ENCODE results near the gene CDH22. TPM values are rescaled to one million over a fixed set of nuclear protein-coding genes. Genes with fewer than 3 reads are reported as not detected.

Gene CDH22
- total and polyA plus RNA-seq, 2 donors (not counting 1 experiment from before 2014, with no cell fraction given): not detected

- ChIA-PET CTCF (no interaction called here), POLR2A (no interaction called here)
- Histone ChIP-seq H3K9me3 (ENCODE audit: control extremely low read depth in 1 of 3, control insufficient read depth in 2 of 3, insufficient read depth in 1 of 3, low read length in 2 of 3) (no peaks in the 10 kb centered on the region), H3K4me1 (ENCODE audit: control insufficient read depth in 2 of 2, insufficient read depth in 2 of 2, low read length in 2 of 2) (no peaks in the 10 kb centered on the region), H3K9ac (ENCODE audit: low read length) (no peak overlapping the region), H3K4me3 (ENCODE audit: control extremely low read depth in 1 of 5, extremely low read depth in 1 of 5, insufficient read depth in 1 of 5, low read depth in 2 of 5, low read length in 4 of 5) (no peak overlapping the region), H4K20me1 (ENCODE audit: control insufficient read depth, insufficient read depth, low read length, poor library complexity, severe bottlenecking) (no peaks in the 10 kb centered on the region), H3K27ac (ENCODE audit: low read length in 2 of 2) (no peak overlapping the region), H2AFZ (ENCODE audit: insufficient read depth, low read depth, low read length, poor library complexity, severe bottlenecking) (no peak overlapping the region), H3K4me2 (replicated peaks; ENCODE audit: low read depth, low read length, poor library complexity, severe bottlenecking) (no peak overlapping the region), H3K36me3 (replicated peaks in 1 of 2; ENCODE audit: control extremely low read depth in 1 of 2, control insufficient read depth in 1 of 2, extremely low read depth in 1 of 2, insufficient read depth in 2 of 2, low read length in 1 of 2) (no peaks in the 10 kb centered on the region), H3K27me3 (replicated peaks in 1 of 4; ENCODE audit: control extremely low read depth in 1 of 4, control insufficient read depth in 3 of 4, insufficient read depth in 4 of 4, low read length in 3 of 4) (peaks cover 0 to 13% (median 5%) of the 10 kb centered on the region in 4 experiments), H3K79me2 (ENCODE audit: control insufficient read depth, insufficient read depth, low read length) (no peaks in the 10 kb centered on the region)
- H3K27me3 Mint-ChIP-seq: peaks cover 28% of the 10 kb centered on the region
- no peaks in the 10 kb centered on the region for H3K4me1 Mint-ChIP-seq
- no peak overlapping the region for H3K4me3 Mint-ChIP-seq
- no peaks in the 10 kb centered on the region for H3K9me3 Mint-ChIP-seq (ENCODE audit: insufficient read depth)
- H3K27ac Mint-ChIP-seq: no peak overlapping the region
- ATAC-seq (ENCODE audit: low read depth) (no peak), DNase-seq (no peak)
- intact Hi-C loops (cut with micrococcal nuclease): no loop called here
- no CpG with 5 or more reads among the region's 1 CpG for WGBS (ENCODE audit: insufficient coverage)
- TF ChIP-seq CTCF (IDR thresholded peaks at IDR 0.05) (no peak), EZH2 (IDR thresholded peaks at IDR 0.05; ENCODE audit: borderline replicate concordance, insufficient read depth, low read depth, low read length, poor library complexity, severe bottlenecking) (no peak)
Measured at GRCh38 chr20:46237736-46238135, 70.6 kb downstream of the CDH22 start.

GRCh38 chr20:46237227-46237626 is 71.1 kb downstream of the CDH22 start:
- Histone ChIP-seq H4K20me1 (ENCODE audit: control insufficient read depth, insufficient read depth, low read length, poor library complexity, severe bottlenecking) (no peaks in the 10 kb centered on the region), H3K4me3 (ENCODE audit: control extremely low read depth in 1 of 5, extremely low read depth in 1 of 5, insufficient read depth in 1 of 5, low read depth in 2 of 5, low read length in 4 of 5) (no peak overlapping the region), H3K36me3 (replicated peaks in 1 of 2; ENCODE audit: control extremely low read depth in 1 of 2, control insufficient read depth in 1 of 2, extremely low read depth in 1 of 2, insufficient read depth in 2 of 2, low read length in 1 of 2) (no peaks in the 10 kb centered on the region), H3K4me1 (ENCODE audit: control insufficient read depth in 2 of 2, insufficient read depth in 2 of 2, low read length in 2 of 2) (no peaks in the 10 kb centered on the region), H3K27me3 (replicated peaks in 1 of 4; ENCODE audit: control extremely low read depth in 1 of 4, control insufficient read depth in 3 of 4, insufficient read depth in 4 of 4, low read length in 3 of 4) (peaks cover 0 to 13% (median 5%) of the 10 kb centered on the region in 4 experiments), H3K27ac (ENCODE audit: low read length in 2 of 2) (no peak overlapping the region), H3K4me2 (replicated peaks; ENCODE audit: low read depth, low read length, poor library complexity, severe bottlenecking) (no peak overlapping the region), H3K9me3 (ENCODE audit: control extremely low read depth in 1 of 3, control insufficient read depth in 2 of 3, insufficient read depth in 1 of 3, low read length in 2 of 3) (no peaks in the 10 kb centered on the region), H3K9ac (ENCODE audit: low read length) (no peak overlapping the region), H2AFZ (ENCODE audit: insufficient read depth, low read depth, low read length, poor library complexity, severe bottlenecking) (no peak overlapping the region), H3K79me2 (ENCODE audit: control insufficient read depth, insufficient read depth, low read length) (no peaks in the 10 kb centered on the region)
- WGBS (ENCODE audit: insufficient coverage): 32% methylated on average over 10 of the region's 10 CpGs
- Mint-ChIP-seq H3K9me3 (ENCODE audit: insufficient read depth) (no peaks in the 10 kb centered on the region), H3K4me3 (no peak overlapping the region), H3K4me1 (no peaks in the 10 kb centered on the region), H3K27ac (no peak overlapping the region), H3K27me3 (peaks cover 28% of the 10 kb centered on the region)
- intact Hi-C loops (cut with micrococcal nuclease): no loop called here
- CTCF ChIA-PET: no interaction called here
- ATAC-seq (ENCODE audit: low read depth) (no peak), DNase-seq (no peak)
- TF ChIP-seq EZH2 (IDR thresholded peaks at IDR 0.05; ENCODE audit: borderline replicate concordance, insufficient read depth, low read depth, low read length, poor library complexity, severe bottlenecking): no peak
- no peak for TF ChIP-seq CTCF (IDR thresholded peaks at IDR 0.05)
- POLR2A ChIA-PET: no interaction called here
